NCI-H146 (cell line): Measurements from ENCODE around the gene SLC17A7.

ENCODE experiments used
- DNase-seq: peaks from one replicate; lab custom pipeline; 2025; lab: John Stamatoyannopoulos, UW

The SLC17A7 gene

DNA sequence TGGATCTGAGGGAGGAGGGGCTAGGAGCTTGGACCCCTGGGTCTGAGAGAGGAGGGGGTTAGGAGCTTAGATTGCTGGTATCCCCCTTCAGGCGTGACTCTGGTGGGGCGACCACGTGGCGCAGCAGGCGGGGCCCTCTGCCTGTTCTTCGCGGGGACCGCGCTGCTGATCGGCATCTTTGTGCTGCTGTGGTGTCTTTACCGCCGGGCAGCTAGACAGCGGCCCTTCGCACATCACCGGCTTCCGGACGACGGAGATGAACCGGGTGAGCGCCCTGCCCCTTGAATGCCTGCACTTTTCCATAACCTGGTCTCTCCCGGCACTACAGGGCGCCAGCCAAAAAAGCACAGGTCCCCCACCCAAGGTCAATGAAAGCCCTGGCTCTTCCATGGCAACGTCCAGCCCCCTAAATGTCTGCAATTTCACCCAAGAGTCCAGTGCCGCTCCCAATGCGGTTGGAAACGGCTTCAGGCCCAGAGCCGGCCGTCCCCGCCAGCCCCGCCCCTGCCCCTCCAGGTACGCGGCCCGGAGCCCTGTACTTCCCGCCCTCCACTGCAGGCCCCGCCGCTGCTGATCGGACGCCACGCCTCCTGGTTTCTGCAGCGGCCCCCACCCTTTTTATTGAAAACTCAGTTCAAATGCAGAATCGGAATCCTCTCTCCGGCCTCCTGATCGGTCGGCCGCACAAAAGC is 13.3 kb downstream of the SLC17A7 start:
- peak; percentile 70 for DNase-seq

- no peak for DNase-seq
These were observed 14.0 kb downstream of the SLC17A7 start for GRCh38 chr19:49427339-49427738.

DNA sequence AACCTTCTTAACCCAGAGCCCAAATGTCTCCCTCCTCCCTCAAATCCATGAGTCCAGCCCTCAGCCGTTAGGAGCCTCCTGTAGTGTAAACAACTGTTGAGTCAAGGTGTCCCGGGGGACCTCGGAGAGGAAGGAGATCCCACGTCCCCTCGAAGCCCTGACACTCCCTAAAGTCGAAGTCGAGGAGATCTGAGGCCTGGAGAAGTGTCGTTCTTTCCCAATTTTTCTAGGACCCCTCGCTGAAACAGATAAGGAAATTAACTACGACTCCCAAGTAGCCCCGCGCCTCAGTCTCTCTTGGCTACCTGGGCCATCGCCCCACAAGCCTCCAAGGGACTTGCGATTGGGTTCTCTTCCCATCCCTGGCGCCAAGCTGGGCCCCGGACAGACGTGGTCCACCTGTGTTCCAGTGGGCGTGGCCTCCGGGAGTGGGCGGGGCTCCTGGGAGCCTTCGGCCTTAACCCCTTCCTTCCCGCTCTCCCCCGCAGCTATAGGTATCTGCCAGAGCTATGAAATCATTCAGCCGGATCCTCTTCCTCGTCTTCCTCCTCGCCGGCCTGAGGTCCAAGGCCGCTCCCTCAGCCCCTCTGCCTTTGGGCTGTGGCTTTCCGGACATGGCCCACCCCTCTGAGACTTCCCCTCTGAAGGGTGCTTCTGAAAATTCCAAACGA is 15.3 kb downstream of the SLC17A7 start:
- peak; percentile 65 for DNase-seq

DNA sequence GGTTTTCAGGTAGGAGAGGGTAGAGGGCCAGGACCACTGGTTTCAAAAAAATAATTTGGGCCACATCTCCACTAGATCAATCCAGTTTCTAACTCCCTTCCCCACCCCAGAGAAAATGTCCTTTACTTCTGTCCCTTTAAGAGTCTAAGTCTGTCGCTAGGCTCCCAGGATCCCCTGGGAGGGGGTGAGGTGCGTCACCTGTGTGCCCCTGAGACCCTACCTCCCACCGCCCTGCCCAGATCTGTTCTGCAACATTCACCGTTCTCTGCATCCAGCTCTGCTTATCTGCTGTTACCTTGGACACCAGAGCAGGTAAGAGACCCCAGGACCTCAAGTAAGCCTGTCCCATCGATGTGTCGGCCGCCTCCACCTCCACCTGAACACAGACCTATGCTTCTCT is 16.1 kb downstream of the SLC17A7 start, which contains the start of gene GFY:
Gene GFY (plus strand): TSS at position 211 of the 400 bp plus-strand sequence. CDS start 1,043 bp downstream, outside the sequence.
- DNase-seq: no peak

DNA sequence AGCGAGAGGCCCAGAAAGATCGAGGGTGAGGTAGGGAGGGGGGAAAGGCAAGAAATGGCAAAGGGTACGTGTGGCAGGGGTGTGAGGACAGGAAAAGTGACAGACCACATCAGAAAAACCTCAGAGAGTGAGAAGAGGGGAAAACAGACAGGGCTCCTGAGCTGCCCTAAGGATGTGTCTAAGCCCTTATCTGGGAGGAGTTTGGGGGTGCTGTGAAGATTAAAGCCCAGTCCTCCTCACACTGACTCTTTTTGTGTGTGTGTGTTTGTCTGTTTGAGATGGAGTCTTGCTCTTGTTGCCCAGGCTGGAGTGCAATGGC is 17.4 kb downstream of the SLC17A7 start:
- DNase-seq: no peak

GRCh38 chr19:49423071-49423984 is 18.0 kb downstream of the SLC17A7 start, which contains the start of gene PTH2:
Gene PTH2, minus strand, starts transcription at chr19:49423441. Its CDS starts 102 bp downstream, at chr19:49423339.
- DNase-seq: peak; percentile 30

- peak; percentile 58 for DNase-seq
These were observed 18.8 kb downstream of the SLC17A7 start for GRCh38 chr19:49422407-49423070.

DNA sequence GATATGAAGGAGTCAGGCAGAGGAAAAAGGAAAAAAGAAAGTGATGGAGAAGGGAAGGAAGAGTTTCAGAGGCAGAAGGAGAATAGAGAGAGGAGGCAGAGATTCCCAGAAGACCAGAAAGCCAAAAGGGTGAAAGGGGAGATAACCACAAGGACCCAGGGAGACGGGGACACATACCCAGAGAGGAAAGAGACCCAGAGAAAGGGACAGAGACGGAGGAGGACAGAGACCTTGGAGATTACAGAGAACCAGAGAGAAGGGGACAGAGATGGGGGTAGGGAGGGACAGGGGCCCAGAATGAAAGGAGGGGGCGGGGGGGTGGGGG is 19.5 kb downstream of the SLC17A7 start:
- DNase-seq: no peak

- DNase-seq: peak; percentile 89
These were observed 20.1 kb downstream of the SLC17A7 start for GRCh38 chr19:49421039-49421877.

DNA sequence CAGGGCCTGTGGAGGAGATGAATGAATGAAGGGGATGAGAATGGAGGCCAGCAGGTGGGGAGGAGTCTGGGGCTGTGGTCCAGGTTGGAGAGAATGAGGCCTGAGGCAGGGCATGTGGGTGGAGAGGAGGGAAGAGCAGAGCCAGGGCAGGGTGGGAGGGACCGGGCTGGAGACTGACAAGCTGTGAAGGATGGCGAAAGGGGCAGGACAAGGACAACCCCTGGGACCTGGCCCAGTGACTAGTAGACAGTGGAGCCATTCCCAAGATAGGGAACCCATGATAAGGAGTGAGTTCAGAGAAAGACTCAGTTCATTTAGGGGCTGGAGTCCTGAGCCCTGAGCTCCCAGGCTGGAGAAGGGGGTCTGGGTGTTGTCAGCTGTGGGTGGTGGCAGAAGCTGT is 21.1 kb downstream of the SLC17A7 start:
- DNase-seq: no peak

- DNase-seq: no peak
These were observed 22.2 kb downstream of the SLC17A7 start for GRCh38 chr19:49419173-49419572.

- DNase-seq: no peak
These were observed 22.8 kb downstream of the SLC17A7 start for GRCh38 chr19:49418511-49418910.

DNA sequence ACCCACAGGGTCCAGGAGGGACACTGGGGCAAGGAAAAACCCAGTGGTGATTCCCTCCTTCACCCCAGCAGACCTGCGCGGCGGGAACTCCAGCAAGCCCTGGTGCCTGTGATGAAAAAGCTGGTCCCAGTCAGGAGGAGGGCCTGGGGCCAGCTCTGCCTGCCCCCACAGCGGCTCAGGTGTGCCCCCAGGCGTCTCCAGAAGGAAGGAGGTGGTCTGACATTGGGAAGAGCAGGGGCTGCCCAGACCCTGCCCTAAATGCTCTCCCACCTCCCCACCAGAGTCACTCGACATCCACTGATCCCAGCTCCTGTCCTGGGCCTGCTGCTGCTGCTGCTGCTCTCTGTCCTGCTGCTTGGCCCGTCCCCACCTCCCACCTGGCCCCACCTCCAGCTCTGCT is 24.2 kb downstream of the SLC17A7 start:
- DNase-seq: no peak

GRCh38 chr19:49415810-49416200 is 25.5 kb downstream of the SLC17A7 start:
- no peak for DNase-seq

DNA sequence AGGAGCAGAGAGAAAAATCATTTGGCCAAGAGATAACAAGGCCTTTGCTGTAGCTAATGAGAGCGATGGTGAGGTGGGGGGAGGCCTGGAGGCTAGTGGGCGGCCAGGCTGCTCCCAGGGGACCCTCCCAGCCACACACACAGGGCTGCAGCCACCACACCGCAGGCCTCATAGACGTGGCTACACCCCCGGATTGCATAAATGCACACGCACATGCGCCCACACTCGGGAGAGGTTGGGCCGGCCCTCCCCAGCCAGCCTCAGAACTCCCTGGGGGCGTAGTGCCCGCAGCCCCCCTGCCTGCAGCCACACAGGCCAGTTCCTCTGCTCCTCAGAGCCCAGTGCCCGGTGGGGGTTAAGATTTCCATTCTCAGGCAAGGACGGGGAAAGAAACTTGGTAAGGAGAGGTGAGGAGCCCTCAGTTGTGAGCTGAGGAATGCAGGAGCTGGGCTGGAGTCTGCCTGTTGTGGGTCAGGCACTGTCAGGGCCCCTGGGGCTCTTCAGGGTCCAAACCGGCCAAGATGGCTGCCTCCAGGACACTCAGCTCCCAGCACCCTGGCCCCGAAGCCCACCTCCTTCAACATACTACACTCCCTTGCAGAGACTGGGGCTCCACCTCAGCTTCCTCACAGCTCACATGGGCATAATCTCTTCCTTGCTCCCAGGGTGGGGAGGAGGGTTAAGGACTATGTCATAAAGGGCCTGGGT is 26.1 kb downstream of the SLC17A7 start:
- DNase-seq: no peak

- DNase-seq: no peak
These were observed 27.1 kb downstream of the SLC17A7 start for GRCh38 chr19:49414256-49414655.

DNA sequence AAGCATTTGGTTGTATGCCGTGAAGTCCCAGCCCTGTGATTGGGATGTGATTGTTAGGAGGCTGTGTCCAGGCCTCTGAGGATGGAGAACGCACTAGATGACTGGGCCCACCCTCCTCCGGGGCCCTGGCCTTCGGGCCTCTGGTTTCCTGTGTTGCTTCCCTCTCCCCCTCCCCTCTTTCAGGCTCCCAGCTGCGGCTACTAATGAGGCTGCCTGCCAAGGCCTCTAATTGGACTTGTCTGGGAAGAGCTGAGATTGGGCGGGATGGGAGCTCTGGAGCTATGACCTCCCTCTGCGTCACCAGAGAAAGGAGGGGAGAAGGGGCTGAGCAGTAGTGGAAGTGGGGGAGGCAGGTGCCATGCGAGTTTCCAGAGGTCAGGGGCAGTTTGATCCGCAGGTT is 28.0 kb downstream of the SLC17A7 start:
- DNase-seq: peak; percentile 88

- no peak for DNase-seq
These were observed 29.5 kb downstream of the SLC17A7 start for GRCh38 chr19:49411681-49412326.

DNA sequence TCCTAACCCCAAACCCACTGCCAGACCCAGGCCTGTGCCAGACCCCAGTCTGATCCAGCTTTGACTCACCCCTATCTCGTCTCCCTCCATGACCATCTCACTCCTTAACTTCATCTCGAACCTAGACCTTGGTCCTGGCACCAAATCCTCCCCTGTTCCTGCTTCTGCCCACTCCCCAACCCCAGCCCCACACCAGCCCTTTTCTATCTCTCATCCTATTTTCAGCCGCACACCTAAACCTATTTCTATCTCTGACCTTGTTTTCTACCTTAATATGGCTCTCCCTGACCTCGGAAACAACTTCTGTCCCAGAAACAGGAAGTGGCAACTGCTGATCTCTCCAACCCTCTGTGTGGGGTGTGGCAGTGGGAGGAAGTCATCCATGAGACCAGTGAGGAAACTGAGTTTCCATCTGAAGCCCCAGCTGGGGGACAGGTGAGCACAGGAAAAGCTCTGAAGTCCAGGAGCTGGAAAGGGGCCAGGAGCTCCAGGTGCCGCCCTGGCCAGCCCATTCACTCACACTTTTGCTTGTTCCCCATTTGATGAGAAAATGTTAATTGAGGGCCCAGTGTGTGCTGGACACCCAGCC is 31.8 kb downstream of the SLC17A7 start:
- peak; percentile 57 for DNase-seq
